ENCODE results near the gene KRT2.

KRT2 gene

DNA sequence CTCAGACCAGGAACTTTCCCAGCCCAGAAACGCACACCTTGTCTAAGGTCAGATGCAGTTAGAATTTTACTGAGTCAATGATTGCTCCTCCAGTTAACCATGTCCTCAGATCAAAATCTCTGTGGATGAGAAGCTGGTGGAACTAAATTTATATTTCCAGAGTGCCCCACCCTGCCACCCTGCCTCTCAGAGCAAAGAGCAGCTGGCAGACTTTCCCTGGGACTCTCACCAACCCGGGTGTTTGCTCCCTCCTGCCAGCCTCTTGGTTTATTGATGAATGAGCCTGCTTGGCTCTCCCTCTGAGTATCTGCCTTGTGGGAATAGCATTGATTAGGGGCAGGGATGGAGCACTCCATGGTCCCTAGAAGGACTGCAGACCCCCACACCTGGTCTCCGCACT, 34.1 kb upstream of the KRT2 start:
- TF ChIP-seq, protein P1, sequence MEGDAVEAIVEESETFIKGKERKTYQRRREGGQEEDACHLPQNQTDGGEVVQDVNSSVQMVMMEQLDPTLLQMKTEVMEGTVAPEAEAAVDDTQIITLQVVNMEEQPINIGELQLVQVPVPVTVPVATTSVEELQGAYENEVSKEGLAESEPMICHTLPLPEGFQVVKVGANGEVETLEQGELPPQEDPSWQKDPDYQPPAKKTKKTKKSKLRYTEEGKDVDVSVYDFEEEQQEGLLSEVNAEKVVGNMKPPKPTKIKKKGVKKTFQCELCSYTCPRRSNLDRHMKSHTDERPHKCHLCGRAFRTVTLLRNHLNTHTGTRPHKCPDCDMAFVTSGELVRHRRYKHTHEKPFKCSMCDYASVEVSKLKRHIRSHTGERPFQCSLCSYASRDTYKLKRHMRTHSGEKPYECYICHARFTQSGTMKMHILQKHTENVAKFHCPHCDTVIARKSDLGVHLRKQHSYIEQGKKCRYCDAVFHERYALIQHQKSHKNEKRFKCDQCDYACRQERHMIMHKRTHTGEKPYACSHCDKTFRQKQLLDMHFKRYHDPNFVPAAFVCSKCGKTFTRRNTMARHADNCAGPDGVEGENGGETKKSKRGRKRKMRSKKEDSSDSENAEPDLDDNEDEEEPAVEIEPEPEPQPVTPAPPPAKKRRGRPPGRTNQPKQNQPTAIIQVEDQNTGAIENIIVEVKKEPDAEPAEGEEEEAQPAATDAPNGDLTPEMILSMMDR (IDR thresholded peaks at IDR 0.05; ENCODE audit: borderline replicate concordance, insufficient read depth, low read depth, low read length) = no peak
- H3K4me3 ChIP-seq (ENCODE audit: low read depth, low read length) = no peak overlapping the region

DNA sequence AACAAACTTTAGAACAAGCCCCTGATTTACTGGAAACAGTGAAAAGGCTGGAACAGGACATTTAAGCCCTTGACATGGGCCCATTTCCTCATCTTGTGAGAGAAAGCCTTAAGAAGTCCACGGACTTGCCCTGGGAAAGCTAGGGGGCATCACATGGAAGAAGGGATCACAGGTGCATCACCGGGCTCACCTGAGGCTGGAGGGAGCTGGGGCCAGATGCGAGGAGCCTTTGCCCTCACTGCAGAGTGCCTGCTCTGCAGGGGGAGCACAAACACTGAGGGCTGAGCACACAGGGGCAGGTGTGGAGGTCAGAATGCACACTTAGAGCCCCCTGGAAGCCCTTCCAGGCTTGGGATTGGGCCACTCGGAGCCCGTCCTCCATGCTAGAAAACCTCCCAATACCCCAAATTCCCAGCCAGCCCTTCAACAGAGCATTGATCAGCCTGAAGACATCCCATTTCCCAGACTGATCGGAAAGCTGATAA, 33.4 kb upstream of the KRT2 start:
- TF ChIP-seq, protein P1 (IDR thresholded peaks at IDR 0.05; ENCODE audit: borderline replicate concordance, insufficient read depth, low read depth, low read length) = no peak
- H3K4me3 ChIP-seq (ENCODE audit: low read depth, low read length) = no peak overlapping the region

DNA sequence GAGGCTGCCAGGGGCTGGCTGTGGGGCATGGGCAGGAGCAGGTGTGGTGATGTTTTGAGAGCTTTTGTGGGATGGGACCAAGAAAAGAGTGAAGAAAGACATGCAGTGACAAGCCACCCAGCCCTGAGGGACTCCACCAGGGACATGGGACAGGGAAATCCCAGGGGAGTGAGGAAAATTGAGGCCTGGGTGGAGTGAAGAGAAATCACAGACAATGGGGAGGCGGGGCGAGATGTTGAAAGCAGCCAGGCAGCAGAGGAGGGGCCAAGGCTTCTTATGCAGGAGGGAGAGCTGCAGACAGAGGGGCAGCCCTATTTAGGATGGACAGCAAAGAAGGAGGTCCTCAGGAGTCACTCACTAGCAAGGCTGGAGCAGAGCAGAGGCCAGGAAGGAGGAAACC, 32.4 kb upstream of the KRT2 start:
- TF ChIP-seq, protein P1 (IDR thresholded peaks at IDR 0.05; ENCODE audit: borderline replicate concordance, insufficient read depth, low read depth, low read length) = no peak

DNA sequence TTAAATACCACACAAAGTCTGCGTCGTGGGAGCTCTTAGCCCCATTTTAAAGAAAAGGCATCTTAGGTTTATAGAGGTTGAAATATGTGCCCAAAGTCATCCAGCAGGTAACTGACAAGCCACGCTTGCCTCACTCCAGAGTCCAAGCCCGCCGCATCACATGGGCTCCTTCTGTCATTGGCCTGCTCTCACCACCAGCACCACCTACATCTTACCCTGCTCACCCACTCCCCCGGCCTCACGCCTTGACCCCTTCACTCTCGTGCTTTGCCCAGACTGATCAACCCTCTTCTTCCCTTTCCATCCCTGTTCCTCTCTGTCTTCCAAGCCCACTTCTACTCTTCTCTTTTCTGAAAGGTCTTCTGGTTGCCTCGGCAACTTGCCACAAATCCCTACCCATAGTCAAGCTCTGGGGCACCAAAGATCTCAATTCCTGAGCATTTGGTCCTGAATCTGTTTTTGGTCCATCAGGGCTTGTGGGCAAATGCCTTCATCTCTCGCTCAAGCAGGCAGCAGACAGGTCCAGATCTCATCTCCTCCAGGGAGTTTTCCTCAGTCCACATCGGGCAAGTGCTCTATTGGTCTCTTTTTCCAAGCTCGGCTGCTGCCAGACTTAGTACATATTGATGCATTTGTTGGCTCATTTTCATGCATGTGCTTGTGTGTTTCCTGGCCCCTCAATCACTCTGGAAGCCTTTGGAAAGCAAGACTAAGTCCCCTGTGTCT, 31.7 kb upstream of the KRT2 start:
- TF ChIP-seq, protein P1 (IDR thresholded peaks at IDR 0.05; ENCODE audit: borderline replicate concordance, insufficient read depth, low read depth, low read length) = no peak

More for the DNA sequence above, 32.4 kb upstream of the KRT2 start:
- H3K4me3 ChIP-seq (ENCODE audit: low read depth, low read length) = no peak overlapping the region

DNA sequence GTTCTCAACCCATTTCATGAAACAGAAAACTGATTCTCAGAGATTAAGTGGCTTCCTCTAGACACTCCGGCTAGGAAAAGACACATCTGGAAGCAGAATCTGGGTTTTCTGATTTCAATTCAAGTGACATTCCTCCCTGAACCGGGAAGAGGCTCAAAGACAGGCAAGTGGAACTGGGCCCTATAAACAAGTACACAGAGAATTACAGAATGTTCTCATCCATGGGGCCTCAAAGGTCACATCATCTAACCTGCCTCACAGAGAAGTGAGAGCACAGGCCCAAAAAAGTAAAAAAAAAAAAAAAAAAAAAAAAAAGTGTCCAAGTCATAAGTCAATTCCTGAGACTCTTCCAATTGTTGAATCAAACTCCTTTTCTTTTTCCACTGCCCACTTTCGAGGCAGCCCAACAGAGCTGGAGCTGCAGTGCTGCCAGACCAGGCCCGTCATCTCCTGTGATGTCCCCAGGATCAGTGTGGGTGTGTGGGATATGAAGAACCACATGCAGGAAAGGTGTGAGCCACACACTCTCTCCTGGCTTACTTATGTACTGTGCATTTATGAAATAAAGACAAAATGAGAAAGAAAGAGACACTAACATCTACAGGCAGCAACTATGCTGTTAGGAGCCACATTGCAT, 31.0 kb upstream of the KRT2 start:
- H3K4me3 ChIP-seq (ENCODE audit: low read depth, low read length) = no peak overlapping the region
- TF ChIP-seq, protein P1 (IDR thresholded peaks at IDR 0.05; ENCODE audit: borderline replicate concordance, insufficient read depth, low read depth, low read length) = no peak

More for the DNA sequence above, 31.7 kb upstream of the KRT2 start:
- H3K4me3 ChIP-seq (ENCODE audit: low read depth, low read length) = no peak overlapping the region

DNA sequence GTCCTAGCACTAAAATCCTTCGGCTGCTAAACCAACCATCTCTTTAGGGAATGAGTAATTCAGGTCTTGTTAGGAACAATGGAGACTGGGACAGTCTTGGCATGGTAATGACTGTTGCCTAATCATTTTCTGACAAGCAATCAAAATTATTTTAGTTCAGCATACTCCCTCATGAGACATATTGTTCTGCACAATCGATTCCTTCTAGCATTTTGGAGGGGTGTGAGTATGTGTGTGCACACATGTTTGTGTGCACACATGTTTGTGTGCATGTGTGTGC, 30.3 kb upstream of the KRT2 start:
- H3K4me3 ChIP-seq (ENCODE audit: low read depth, low read length) = no peak overlapping the region
- TF ChIP-seq, protein P1 (IDR thresholded peaks at IDR 0.05; ENCODE audit: borderline replicate concordance, insufficient read depth, low read depth, low read length) = no peak

Data from GM12875 (cell line).